H9 (cell line): ENCODE results near the gene SQOR. TPM values are rescaled to one million over a fixed set of nuclear protein-coding genes. Genes with fewer than 3 reads are reported as not detected.

ENCODE experiments used
- DNase-seq: peaks from one replicate; pipeline ENCODE4 v3.0.0-alpha.2; 2017
- H2AFZ ChIP-seq: one replicate; pipeline ENCODE4 v1.6.1; 2013; ENCODE audit warnings: mild to moderate bottlenecking, low read length, control low read depth, moderate library complexity
- H2AK5ac ChIP-seq: 2 replicates; pipeline ENCODE4 v1.6.1; 2013; ENCODE audit warnings: low read length, control low read depth, mixed read lengths; ENCODE audit not compliant: insufficient read length
- H2BK120ac ChIP-seq: one replicate; pipeline ENCODE4 v1.6.1; 2013; ENCODE audit warnings: low read depth, mild to moderate bottlenecking, low read length, control low read depth, inconsistent platforms; ENCODE audit not compliant: poor library complexity, severe bottlenecking
- H2BK12ac ChIP-seq: 2 replicates; pipeline ENCODE4 v1.6.1; 2013; ENCODE audit warnings: low read length, control low read depth, mixed read lengths, low read depth; ENCODE audit not compliant: insufficient read length
- H2BK15ac ChIP-seq: 2 replicates; pipeline ENCODE4 v1.6.1; 2013; ENCODE audit warnings: low read depth, low read length, control low read depth
- H2BK20ac ChIP-seq: one replicate; pipeline ENCODE4 v1.6.1; 2013; ENCODE audit warnings: low read depth, mild to moderate bottlenecking, low read length, control low read depth, inconsistent platforms; ENCODE audit not compliant: poor library complexity, severe bottlenecking
- H2BK5ac ChIP-seq: 2 replicates; pipeline ENCODE4 v1.6.1; 2013; ENCODE audit warnings: low read length, control low read depth, mixed read lengths; ENCODE audit not compliant: insufficient read length
- H3K14ac ChIP-seq: 2 replicates; pipeline ENCODE4 v1.6.1; 2013; ENCODE audit warnings: low read length, control low read depth; ENCODE audit not compliant: insufficient read depth
- H3K18ac ChIP-seq: 2 replicates; pipeline ENCODE4 v1.6.1; 2013; ENCODE audit warnings: low read depth, mild to moderate bottlenecking, mixed read lengths, low read length, control low read depth; ENCODE audit not compliant: insufficient read length
- H3K23ac ChIP-seq: 2 replicates; pipeline ENCODE4 v1.6.1; 2013; ENCODE audit warnings: low read length, control low read depth, mixed read lengths, low read depth; ENCODE audit not compliant: insufficient read length
- H3K23me2 ChIP-seq: 2 replicates; pipeline ENCODE4 v1.6.1; 2013; ENCODE audit warnings: low read depth, mild to moderate bottlenecking, mixed read lengths, low read length, control low read depth; ENCODE audit not compliant: insufficient read length, poor library complexity, severe bottlenecking
- H3K27ac ChIP-seq: 2 replicates; pipeline ENCODE4 v1.5.1; 2013; ENCODE audit warnings: low read length, control low read depth, mixed read lengths, low read depth; ENCODE audit not compliant: insufficient read length
- H3K27me3 ChIP-seq: 2 replicates; pipeline ENCODE4 v1.6.1; 2013; ENCODE audit warnings: low read length, control low read depth, inconsistent platforms; ENCODE audit not compliant: insufficient read depth
- H3K4ac ChIP-seq: 2 replicates; pipeline ENCODE4 v1.6.1; 2013; ENCODE audit warnings: low read depth, mild to moderate bottlenecking, control low read depth, inconsistent platforms, low read length, moderate library complexity
- H3K4me1 ChIP-seq: 2 replicates; pipeline ENCODE4 v1.6.1; 2013; ENCODE audit warnings: low read length, control low read depth, inconsistent platforms; ENCODE audit not compliant: insufficient read depth
- H3K4me2 ChIP-seq: 2 replicates; pipeline ENCODE4 v1.6.1; 2013; ENCODE audit warnings: low read length, control low read depth, mixed read lengths; ENCODE audit not compliant: insufficient read length, insufficient read depth
- H3K56ac ChIP-seq: 2 replicates; pipeline ENCODE4 v1.6.1; 2013; ENCODE audit warnings: low read depth, mild to moderate bottlenecking, mixed read lengths, low read length, control low read depth; ENCODE audit not compliant: insufficient read length
- H3K79me1 ChIP-seq: 2 replicates; pipeline ENCODE4 v1.6.1; 2013; ENCODE audit warnings: low read depth, mild to moderate bottlenecking, moderate library complexity, low read length, control low read depth, inconsistent platforms; ENCODE audit not compliant: insufficient read depth, poor library complexity, severe bottlenecking
- H3K79me2 ChIP-seq: 2 replicates; pipeline ENCODE4 v1.6.1; 2013; ENCODE audit warnings: low read length, control low read depth, inconsistent platforms; ENCODE audit not compliant: insufficient read depth
- H3K9ac ChIP-seq: 2 replicates; pipeline ENCODE4 v1.6.1; 2013; ENCODE audit warnings: low read length, control low read depth, mixed read lengths; ENCODE audit not compliant: insufficient read length; ENCODE audit errors: extremely low read depth
- H3K9me3 ChIP-seq: one replicate; pipeline ENCODE4 v1.6.1; 2013; ENCODE audit warnings: low read depth, low read length, inconsistent platforms; ENCODE audit not compliant: control insufficient read depth
- H3T11ph ChIP-seq: one replicate; pipeline ENCODE4 v1.6.1; 2013; ENCODE audit warnings: mild to moderate bottlenecking, low read length, control low read depth, inconsistent platforms
- H4K20me1 ChIP-seq: one replicate; pipeline ENCODE4 v1.6.1; 2013; ENCODE audit not compliant: control insufficient read depth, insufficient read length, insufficient read depth
- H4K5ac ChIP-seq: 2 replicates; pipeline ENCODE4 v1.6.1; 2013; ENCODE audit warnings: low read depth, mild to moderate bottlenecking, mixed read lengths, low read length, control low read depth; ENCODE audit not compliant: insufficient read length
- H4K8ac ChIP-seq: replicated peaks from 2 replicates; pipeline ENCODE4 v1.6.1; 2013; ENCODE audit warnings: low read length, control low read depth, mixed read lengths, low read depth; ENCODE audit not compliant: insufficient read length
- H4K91ac ChIP-seq: 2 replicates; pipeline ENCODE4 v1.6.1; 2013; ENCODE audit warnings: low read depth, mild to moderate bottlenecking, moderate library complexity, mixed read lengths, low read length, control low read depth; ENCODE audit not compliant: insufficient read length
- H3K27ac Mint-ChIP-seq, 3 experiments: 2 replicates in 2 of 3; 3 replicates in 1 of 3; pipeline ENCODE4 v1.8.0; 2020 to 2021; ENCODE audit warnings: mixed read lengths in 3 of 3, mild to moderate bottlenecking in 1 of 3, moderate library complexity in 1 of 3
- H3K27me3 Mint-ChIP-seq: 2 replicates; pipeline ENCODE4 v1.8.0; 2021; ENCODE audit warnings: low read depth, mild to moderate bottlenecking, moderate library complexity, mixed read lengths
- H3K36me3 Mint-ChIP-seq, 3 experiments: 2 replicates in 2 of 3; 3 replicates in 1 of 3; pipeline ENCODE4 v1.8.0; 2020 to 2021; ENCODE audit warnings: low read depth in 3 of 3, mixed read lengths in 3 of 3; ENCODE audit not compliant: insufficient read depth in 1 of 3
- H3K4me1 Mint-ChIP-seq, 2 experiments: 2 replicates each; pipeline ENCODE4 v1.8.0; 2020; ENCODE audit warnings: mixed read lengths in 2 of 2
- H3K4me3 Mint-ChIP-seq, 2 experiments: 2 replicates in 1 of 2; 3 replicates in 1 of 2; pipeline ENCODE4 v1.8.0; 2020 to 2021; ENCODE audit warnings: mild to moderate bottlenecking in 2 of 2, mixed read lengths in 2 of 2, moderate library complexity in 1 of 2
- H3K9me3 Mint-ChIP-seq, 2 experiments: 2 replicates in 1 of 2; 3 replicates in 1 of 2; pipeline ENCODE4 v1.8.0; 2020; ENCODE audit warnings: mild to moderate bottlenecking in 2 of 2, mixed read lengths in 2 of 2, moderate library complexity in 1 of 2
- WGBS: extraction: QIAGEN DNeasy Blood & Tissue Kit; methylation state at CpG from one replicate; pipeline ENCODE4 v1.1.7; 2013; ENCODE audit warnings: missing lambda C conversion rate, low lambda C conversion rate, mixed read lengths; ENCODE audit not compliant: insufficient read length; ENCODE audit errors: extremely low coverage; 5-methylcytosine and 5-hydroxymethylcytosine counted together
- total RNA-seq: library from RNA; stranded (reverse); gene quantifications from 2 replicates; pipeline ENCODE4 v1.2.1, GENCODE V29; 2021
- TF ChIP-seq, protein P1 (sequence below): fragments of 200-600 bp; sonication (generic); conservative IDR thresholded peaks from 3 replicates; pipeline ENCODE4 v1.8.0; 2021; ENCODE audit warnings: antibody characterized with exemption, mild to moderate bottlenecking

SQOR gene
- total RNA-seq, 1 experiment from 2014 or later: 0.17 TPM

DNA sequence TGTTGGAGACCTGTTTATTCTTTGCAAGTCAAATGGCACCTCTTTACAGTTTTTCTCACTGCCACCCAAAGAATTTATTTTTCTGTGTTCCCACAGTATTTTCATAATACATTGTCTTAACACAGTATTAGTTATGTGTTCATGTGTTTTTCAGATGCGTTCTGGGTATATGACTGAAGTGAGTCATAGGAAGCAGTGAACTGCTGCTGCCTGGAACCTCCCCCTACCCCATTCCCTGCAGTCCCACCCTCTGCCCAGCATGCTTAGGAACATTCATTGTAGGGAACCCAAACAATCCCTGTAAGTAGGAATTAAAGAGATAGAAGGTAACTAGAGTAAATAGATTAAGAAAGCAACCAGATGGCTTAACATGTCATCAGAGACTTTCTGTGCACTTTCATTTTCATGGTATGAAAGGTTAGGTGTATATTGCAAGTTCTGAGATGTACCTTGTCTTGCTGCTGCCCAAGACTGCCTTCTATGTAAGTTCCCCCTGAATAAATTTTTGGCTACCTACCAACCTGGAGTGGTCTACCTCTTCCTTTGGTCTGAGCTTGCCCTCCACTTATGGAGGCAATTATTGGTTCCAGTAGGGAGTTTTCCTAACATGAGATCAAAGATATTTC, 21.9 kb upstream of the SQOR start:
- Histone ChIP-seq H2BK12ac (no peak overlapping the region), H2AK5ac (no peak overlapping the region), H2AFZ (no peak overlapping the region), H2BK120ac (no peak overlapping the region), H4K20me1 (no peaks in the 10 kb centered on the region), H3K4ac (no peak overlapping the region), H3K18ac (no peak overlapping the region), H4K91ac (no peak overlapping the region), H4K8ac (no peak overlapping the region), H3K4me2 (no peak overlapping the region), H2BK20ac (no peak overlapping the region), H3K23ac (no peak overlapping the region), H3K27me3 (no peaks in the 10 kb centered on the region), H3K23me2 (no peaks in the 10 kb centered on the region), H3K14ac (no peak overlapping the region), H3K79me1 (no peaks in the 10 kb centered on the region), H3K9ac (no peak overlapping the region), H3K79me2 (no peaks in the 10 kb centered on the region), H3K4me1 (no peaks in the 10 kb centered on the region), H4K5ac (no peak overlapping the region), H3K9me3 (no peaks in the 10 kb centered on the region), H3T11ph (no peak overlapping the region), H3K27ac (no peak overlapping the region), H2BK5ac (no peak overlapping the region), H3K56ac (no peak overlapping the region), H2BK15ac (no peak overlapping the region)
- WGBS: no CpG with 5 or more reads among the region's 1 CpG
- H3K4me3 Mint-ChIP-seq: no peak overlapping the region
- H3K9me3 Mint-ChIP-seq: no peaks in the 10 kb centered on the region
- H3K4me1 Mint-ChIP-seq: 0 out of 4 replicates have a peak, but pooled peaks cover 0 to 2% of the 10 kb centered on the region in 2 experiments
- TF ChIP-seq, protein P1, sequence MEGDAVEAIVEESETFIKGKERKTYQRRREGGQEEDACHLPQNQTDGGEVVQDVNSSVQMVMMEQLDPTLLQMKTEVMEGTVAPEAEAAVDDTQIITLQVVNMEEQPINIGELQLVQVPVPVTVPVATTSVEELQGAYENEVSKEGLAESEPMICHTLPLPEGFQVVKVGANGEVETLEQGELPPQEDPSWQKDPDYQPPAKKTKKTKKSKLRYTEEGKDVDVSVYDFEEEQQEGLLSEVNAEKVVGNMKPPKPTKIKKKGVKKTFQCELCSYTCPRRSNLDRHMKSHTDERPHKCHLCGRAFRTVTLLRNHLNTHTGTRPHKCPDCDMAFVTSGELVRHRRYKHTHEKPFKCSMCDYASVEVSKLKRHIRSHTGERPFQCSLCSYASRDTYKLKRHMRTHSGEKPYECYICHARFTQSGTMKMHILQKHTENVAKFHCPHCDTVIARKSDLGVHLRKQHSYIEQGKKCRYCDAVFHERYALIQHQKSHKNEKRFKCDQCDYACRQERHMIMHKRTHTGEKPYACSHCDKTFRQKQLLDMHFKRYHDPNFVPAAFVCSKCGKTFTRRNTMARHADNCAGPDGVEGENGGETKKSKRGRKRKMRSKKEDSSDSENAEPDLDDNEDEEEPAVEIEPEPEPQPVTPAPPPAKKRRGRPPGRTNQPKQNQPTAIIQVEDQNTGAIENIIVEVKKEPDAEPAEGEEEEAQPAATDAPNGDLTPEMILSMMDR: no peak
- no peak for DNase-seq
- H3K36me3 Mint-ChIP-seq: peaks cover 0 to 4% (median 3%) of the 10 kb centered on the region in 3 experiments; a peak in 2 of 7 replicates
- H3K27ac Mint-ChIP-seq: no peak overlapping the region; a peak in 1 of 7 replicates
- H3K27me3 Mint-ChIP-seq: peaks cover 4% of the 10 kb centered on the region; the same call in 1 of the 2 replicates
